Measurements from ENCODE around the gene PCDHGB6.
"Not testable (repeated sequence)": the region's sequence is repeated elsewhere in the genome, so short reads cannot be mapped to it uniquely, and the experiment has no call there.

The PCDHGB6 gene

GRCh38 chr5:141407790-141408505 lies at the start of gene PCDHGB6:
TSS of gene PCDHGB6 (plus strand) at chr5:141408021. CDS start at chr5:141408203, 182 bp downstream.
- FAIRE-seq, result not testable (repeated sequence)

DNA sequence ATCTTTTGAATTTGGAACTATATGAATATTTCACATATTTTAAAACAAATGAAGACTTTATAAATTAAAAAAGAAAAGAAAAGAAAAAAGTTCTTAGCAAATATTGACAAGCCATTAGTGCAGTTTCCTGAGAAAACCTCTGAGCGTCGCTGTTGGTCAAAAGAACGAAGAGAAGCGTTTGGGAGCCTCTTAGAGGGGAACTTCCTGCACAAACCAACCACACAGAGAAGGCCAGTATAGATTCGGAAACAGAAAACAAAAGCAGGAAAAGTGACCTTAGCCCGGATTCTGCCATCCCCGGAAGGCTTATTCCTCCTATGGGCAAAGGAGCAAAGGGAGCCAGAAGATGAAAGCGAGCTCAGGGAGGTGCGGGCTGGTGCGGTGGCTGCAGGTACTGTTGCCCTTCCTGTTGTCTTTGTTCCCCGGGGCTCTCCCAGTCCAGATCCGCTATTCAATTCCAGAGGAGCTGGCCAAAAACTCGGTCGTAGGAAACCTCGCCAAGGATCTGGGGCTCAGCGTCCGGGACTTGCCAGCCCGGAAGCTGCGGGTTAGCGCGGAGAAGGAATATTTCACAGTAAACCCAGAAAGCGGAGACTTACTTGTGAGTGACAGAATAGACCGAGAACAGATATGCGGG lies 47.9 kb upstream of the PCDHGB6 start, which contains the start of gene PCDHGB2:
Gene PCDHGB2 (plus strand): TSS at position 205 of the 637 bp plus-strand sequence. CDS start 142 bp downstream, at position 347.
- no peak for FAIRE-seq

GRCh38 chr5:141360685-141361084 lies 47.1 kb upstream of the PCDHGB6 start:
- FAIRE-seq, result no peak

- FAIRE-seq, result no peak
These were observed 45.1 kb upstream of the PCDHGB6 start for GRCh38 chr5:141362719-141363118.

DNA sequence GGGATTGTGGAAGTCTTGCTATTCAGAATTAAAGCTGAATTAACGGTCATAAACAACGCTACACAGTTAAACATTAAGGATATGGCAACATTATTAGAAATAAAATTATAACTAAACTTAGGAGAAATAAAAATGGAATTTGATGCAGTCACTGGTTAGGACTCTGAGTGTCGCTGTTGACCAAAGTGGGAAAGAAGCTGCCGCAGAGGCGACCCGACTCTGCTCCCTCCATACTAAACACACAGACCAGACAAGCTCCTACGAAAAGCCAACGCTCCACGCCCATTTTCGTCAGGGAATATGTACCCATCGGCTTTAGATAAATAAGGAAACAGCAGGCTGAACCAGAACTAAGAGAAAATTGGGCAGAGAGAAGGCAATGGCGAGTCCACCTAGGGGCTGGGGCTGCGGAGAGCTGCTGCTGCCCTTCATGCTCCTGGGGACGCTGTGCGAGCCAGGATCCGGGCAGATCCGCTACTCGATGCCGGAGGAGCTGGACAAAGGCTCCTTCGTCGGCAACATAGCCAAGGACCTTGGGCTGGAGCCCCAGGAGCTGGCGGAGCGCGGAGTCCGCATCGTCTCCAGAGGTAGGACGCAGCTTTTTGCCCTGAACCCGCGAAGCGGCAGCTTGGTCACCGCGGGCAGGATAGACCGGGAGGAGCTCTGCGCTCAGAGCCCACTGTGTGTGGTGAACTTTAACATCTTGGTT lies 43.7 kb upstream of the PCDHGB6 start, which contains the start of gene PCDHGA5:
Gene PCDHGA5 (plus strand): TSS at position 211 of the 709 bp plus-strand sequence. CDS start 169 bp downstream, at position 380.
- FAIRE-seq, result no peak

DNA sequence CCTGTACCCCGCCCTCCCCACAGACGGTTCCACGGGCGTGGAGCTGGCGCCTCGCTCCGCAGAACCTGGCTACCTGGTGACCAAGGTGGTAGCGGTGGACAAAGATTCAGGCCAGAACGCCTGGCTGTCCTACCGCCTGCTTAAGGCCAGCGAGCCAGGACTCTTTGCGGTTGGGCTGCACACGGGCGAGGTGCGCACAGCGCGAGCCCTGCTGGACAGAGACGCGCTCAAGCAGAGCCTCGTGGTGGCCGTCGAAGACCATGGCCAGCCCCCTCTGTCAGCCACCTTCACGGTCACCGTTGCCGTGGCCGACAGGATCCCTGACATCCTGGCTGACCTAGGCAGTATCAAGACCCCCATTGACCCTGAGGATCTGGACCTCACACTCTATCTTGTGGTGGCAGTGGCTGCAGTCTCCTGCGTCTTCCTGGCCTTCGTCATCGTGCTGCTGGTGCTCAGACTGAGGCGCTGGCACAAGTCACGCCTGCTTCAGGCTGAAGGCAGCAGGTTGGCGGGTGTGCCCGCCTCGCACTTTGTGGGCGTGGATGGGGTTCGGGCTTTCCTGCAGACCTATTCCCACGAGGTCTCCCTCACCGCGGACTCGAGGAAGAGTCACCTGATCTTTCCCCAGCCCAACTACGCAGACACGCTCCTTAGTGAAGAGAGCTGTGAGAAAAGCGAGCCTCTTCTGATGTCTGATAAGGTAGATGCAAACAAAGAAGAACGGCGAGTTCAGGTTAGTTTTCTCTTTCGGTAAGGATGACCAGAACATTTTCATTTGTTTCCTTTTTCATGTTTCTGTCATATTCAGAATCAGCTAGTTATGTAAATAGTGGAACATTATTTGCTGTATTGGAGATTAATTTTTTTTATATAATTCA lies 41.6 kb upstream of the PCDHGB6 start:
- no peak for FAIRE-seq

DNA sequence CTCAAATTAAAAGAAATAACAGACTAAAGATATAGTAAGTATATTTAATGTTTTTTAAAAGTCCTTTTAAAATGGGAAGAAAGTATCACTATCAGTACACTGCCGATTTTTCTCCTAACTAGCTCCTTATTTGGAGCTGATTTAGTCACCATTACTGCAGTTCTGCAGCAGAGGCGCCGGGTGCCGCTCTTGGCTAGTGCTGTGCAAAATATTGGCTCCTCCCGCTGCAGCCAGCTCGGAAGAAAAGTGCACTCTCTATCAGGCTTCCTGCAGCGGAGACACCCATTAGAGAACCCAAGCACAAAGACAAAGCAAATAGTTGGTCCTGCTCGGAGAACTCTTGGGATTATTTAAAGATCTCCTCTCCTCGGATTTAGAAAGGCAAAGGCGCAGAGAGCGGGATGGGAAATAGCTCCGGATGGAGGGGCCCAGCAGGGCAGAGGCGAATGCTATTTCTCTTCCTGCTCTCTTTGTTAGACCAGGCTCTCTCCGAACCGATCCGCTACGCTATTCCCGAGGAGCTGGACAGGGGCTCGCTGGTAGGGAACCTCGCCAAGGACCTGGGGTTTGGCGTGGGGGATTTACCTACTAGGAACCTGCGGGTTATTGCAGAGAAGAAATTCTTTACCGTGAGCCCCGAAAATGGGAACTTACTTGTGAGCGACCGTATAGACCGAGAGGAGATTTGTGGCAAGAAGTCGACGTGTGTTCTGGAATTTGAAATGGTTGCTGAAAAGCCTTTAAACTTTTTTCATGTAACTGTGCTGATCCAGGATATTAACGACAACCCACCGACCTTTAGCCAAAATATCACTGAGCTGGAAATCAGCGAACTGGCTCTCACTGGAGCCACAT lies 37.6 kb upstream of the PCDHGB6 start, which contains the start of gene PCDHGB3:
Gene PCDHGB3 (plus strand): TSS at position 249 of the 855 bp plus-strand sequence. CDS start 153 bp downstream, at position 402.
- FAIRE-seq, result no peak

DNA sequence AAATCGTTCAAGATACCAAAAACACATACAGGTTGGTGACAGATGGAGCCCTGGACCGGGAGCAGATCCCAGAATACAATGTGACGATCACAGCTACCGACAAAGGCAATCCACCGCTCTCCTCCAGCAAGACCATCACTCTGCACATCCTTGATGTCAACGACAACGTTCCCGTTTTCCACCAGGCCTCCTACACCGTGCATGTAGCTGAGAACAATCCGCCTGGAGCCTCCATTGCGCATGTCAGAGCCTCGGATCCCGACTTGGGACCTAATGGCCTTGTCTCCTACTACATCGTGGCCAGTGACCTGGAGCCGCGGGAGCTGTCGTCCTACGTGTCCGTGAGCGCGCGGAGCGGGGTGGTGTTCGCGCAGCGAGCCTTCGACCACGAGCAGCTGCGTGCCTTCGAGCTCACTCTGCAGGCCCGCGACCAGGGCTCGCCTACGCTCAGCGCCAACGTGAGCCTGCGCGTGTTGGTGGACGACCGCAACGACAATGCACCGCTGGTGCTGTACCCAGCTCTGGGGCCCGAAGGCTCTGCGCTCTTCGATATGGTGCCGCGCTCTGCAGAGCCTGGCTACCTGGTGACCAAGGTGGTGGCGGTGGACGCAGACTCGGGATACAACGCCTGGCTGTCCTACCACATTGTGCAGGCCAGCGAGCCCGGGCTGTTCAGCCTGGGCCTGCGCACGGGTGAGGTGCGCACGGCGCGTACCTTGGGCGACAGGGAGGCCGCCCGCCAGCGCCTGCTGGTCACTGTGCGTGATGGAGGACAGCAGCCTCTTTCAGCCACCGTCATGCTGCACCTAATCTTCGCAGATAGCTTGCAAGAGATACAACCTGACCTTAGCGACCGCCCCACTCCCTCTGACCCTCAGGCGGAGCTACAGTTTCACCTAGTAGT lies 36.0 kb upstream of the PCDHGB6 start:
- no peak for FAIRE-seq

- no peak for FAIRE-seq
These were observed 34.0 kb upstream of the PCDHGB6 start, which contains the start of gene PCDHGA6 for GRCh38 chr5:141373673-141374317. TSS of gene PCDHGA6 (plus strand) at chr5:141373891. CDS start at chr5:141374084, 193 bp downstream.

DNA sequence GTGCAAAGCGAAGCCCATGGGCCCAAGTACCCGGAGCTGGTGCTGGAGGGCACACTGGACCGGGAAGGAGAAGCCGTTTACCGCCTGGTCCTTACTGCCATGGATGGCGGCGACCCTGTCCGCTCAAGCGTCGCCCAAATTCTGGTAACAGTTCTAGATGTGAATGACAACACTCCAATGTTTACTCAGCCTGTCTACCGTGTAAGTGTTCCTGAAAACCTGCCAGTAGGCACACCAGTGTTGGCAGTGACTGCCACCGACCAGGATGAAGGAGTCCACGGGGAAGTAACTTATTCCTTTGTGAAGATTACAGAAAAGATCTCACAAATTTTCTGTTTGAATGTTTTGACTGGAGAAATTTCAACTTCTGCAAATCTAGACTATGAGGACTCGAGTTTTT lies 33.2 kb upstream of the PCDHGB6 start:
- no peak for FAIRE-seq

DNA sequence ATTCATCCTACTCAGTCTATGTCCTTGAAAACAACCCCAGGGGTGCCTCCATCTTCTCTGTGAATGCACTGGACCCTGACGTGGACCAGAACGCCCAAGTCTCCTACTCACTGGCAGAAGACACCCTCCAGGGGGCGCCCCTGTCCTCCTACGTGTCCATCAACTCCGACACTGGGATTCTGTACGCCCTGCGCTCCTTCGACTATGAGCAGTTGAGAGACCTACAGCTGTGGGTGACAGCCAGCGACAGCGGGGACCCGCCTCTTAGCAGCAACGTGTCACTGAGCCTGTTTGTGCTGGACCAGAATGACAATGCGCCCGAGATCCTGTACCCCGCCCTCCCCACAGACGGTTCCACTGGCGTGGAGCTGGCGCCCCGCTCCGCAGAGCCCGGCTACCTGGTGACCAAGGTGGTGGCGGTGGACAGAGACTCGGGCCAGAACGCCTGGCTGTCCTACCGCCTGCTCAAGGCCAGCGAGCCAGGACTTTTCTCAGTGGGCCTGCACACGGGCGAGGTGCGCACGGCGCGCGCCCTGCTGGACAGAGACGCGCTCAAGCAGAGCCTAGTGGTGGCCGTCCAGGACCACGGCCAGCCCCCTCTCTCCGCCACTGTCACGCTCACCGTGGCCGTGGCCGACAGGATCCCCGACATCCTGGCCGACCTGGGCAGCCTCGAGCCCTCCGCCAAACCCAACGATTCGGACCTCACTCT lies 32.2 kb upstream of the PCDHGB6 start:
- FAIRE-seq, result not testable (repeated sequence)

DNA sequence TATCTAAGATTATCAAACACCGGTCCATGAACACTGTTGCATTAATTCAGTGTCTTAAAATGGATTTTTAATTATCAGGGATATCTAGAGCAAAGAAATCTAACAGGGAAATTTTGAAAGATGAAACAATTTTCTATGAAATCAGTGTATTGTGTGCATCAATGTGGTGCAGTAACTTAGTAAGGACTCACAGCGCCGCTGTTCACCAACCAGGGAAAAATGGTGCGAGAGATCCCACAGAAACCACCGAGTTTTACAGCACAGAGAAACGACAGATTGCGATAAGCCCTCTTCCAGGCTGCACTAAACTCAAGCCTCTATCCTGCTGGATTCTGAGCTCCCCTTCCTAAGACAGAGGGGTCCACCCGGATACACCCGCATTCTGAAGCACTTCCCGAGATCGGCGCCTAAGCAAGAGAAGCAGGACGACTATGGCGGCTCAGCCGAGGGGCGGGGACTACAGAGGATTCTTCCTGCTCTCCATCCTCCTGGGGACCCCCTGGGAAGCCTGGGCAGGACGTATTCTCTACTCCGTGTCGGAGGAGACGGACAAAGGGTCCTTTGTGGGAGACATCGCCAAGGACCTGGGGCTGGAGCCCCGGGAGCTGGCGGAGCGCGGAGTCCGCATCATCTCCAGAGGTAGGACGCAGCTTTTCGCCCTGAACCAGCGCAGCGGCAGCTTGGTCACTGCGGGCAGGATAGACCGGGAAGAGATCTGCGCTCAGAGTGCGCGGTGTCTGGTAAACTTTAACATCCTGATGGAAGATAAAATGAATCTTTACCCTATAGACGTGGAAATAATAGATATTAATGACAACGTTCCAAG lies 25.1 kb upstream of the PCDHGB6 start, which contains the start of gene PCDHGA7:
Gene PCDHGA7 (plus strand): TSS at position 274 of the 826 bp plus-strand sequence. CDS start 158 bp downstream, at position 432.
- no peak for FAIRE-seq

- FAIRE-seq, result no peak
These were observed 24.5 kb upstream of the PCDHGB6 start for GRCh38 chr5:141383345-141383744.

DNA sequence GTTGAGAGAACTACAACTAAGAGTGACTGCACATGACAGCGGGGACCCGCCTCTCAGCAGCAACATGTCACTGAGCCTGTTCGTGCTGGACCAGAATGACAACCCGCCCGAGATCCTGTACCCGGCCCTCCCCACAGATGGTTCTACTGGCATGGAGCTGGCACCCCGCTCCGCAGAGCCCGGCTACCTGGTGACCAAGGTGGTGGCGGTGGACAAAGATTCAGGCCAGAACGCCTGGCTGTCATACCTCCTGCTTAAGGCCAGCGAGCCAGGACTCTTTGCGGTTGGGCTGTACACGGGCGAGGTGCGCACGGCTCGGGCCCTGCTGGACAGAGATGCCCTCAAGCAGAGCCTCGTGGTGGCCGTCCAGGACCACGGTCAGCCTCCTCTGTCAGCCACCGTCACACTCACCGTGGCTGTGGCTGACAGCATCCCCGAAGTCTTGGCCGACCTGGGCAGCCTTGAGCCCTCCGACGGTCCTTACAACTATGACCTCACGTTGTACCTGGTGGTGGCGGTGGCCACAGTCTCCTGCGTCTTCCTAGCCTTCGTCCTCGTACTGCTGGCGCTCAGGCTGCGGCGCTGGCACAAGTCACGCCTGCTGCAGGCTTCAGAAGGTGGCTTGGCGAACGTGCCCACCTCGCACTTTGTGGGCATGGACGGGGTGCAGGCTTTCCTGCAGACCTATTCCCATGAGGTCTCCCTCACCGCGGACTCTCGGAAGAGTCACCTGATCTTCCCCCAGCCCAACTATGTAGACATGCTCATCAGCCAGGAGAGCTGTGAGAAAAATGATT lies 23.2 kb upstream of the PCDHGB6 start:
- no peak for FAIRE-seq

GRCh38 chr5:141387557-141388311 lies 20.1 kb upstream of the PCDHGB6 start, which contains the start of gene PCDHGB4:
TSS of gene PCDHGB4 (plus strand) at chr5:141387698. CDS start at chr5:141387885, 187 bp downstream.
- not testable (repeated sequence) for FAIRE-seq

DNA sequence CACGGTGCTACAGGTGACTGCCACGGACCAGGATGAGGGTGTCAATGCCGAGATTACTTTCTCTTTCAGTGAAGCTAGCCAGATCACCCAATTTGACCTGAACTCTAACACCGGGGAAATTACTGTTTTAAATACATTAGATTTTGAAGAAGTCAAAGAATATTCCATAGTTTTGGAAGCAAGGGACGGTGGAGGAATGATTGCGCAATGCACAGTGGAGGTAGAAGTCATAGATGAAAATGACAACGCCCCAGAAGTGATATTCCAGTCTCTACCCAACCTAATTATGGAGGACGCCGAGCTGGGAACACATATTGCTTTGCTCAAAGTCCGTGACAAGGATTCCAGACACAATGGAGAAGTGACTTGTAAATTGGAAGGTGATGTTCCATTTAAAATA lies 19.2 kb upstream of the PCDHGB6 start:
- no peak for FAIRE-seq
